Panc1 (cell line): ENCODE results near the gene SYNM. TPM values are rescaled to one million over a fixed set of nuclear protein-coding genes. Genes with fewer than 3 reads are reported as not detected.

Experiments used
- ATAC-seq: fragments of 200-7000 bp; cut with Tn5 transposase; 2 replicates; pipeline ENCODE4 v1.9.1; 2020; ENCODE audit warnings: mild to moderate bottlenecking, moderate library complexity
- BruUV-seq: library from RNA; stranded (reverse); fragments of 400-500 nt; replicated peaks from 2 replicates; lab custom pipeline; 2021; lab: Mats Ljungman, UMichigan
- CTCF ChIA-PET: fragments of 300-600 bp; sonication (Branson Sonifier 250); formaldehyde crosslinking; loops from one replicate; lab custom pipeline; 2022; ENCODE audit warnings: antibody characterized with exemption; lab: Charles Lee
- POLR2A ChIA-PET: fragments of 300-600 bp; sonication (Branson Sonifier 250); formaldehyde crosslinking; loops from one replicate; lab custom pipeline; 2022; ENCODE audit warnings: antibody characterized with exemption; lab: Charles Lee
- DNase-seq: peaks from one replicate; pipeline ENCODE4 v3.0.0-alpha.2; 2010; ENCODE audit warnings: low read depth, low spot score
- H3K27ac ChIP-seq: 2 replicates; pipeline ENCODE4 v1.5.1; 2011; ENCODE audit warnings: mild to moderate bottlenecking, low read length, inconsistent platforms
- H3K27me3 ChIP-seq: fragments of 200-500 bp; sonication (Bioruptor generic); 2 replicates; pipeline ENCODE4 v1.6.0; 2014; ENCODE audit warnings: low read length, inconsistent platforms; ENCODE audit not compliant: control insufficient read depth, insufficient read depth
- H3K36me3 ChIP-seq: fragments of 200-500 bp; sonication (Bioruptor generic); 2 replicates; pipeline ENCODE4 v1.5.1; 2014; ENCODE audit warnings: inconsistent platforms, mild to moderate bottlenecking, low read length, moderate library complexity; ENCODE audit not compliant: control insufficient read depth, insufficient read depth
- H3K4me1 ChIP-seq: 2 replicates; pipeline ENCODE4 v1.5.1; 2011; ENCODE audit warnings: inconsistent platforms, mild to moderate bottlenecking, low read length, moderate library complexity; ENCODE audit not compliant: control insufficient read depth, insufficient read depth
- H3K4me3 ChIP-seq, 2 experiments: 2 replicates each; pipeline ENCODE4 v1.5.1; 2011 to 2012; ENCODE audit warnings: low read depth in 2 of 2, low read length in 2 of 2, mild to moderate bottlenecking in 2 of 2, inconsistent platforms in 1 of 2, moderate library complexity in 1 of 2
- H3K9me3 ChIP-seq: fragments of 200-500 bp; sonication (Bioruptor generic); 2 replicates; pipeline ENCODE4 v1.5.1; 2014; ENCODE audit warnings: low read depth, mild to moderate bottlenecking, inconsistent platforms, low read length, moderate library complexity; ENCODE audit not compliant: control insufficient read depth, insufficient read depth
- CTCF ChIP-seq: fragments of 450-650 bp; IDR thresholded peaks from 2 replicates; pipeline ENCODE4 v1.5.1; 2017; ENCODE audit warnings: mild to moderate bottlenecking
- POLR2AphosphoS5 ChIP-seq: IDR thresholded peaks from 2 replicates; pipeline ENCODE4 v1.6.1; 2012; ENCODE audit warnings: mild to moderate bottlenecking, low read depth, low read length, moderate library complexity
- REST ChIP-seq, 2 experiments: IDR thresholded peaks; 2 replicates each; pipeline ENCODE4 v1.6.1; 2011 to 2012; ENCODE audit warnings: low read depth in 2 of 2, control low read depth in 1 of 2, low read length in 1 of 2, mild to moderate bottlenecking in 1 of 2, moderate library complexity in 1 of 2; ENCODE audit not compliant: insufficient read depth in 1 of 2
- SIN3A ChIP-seq: IDR thresholded peaks from 2 replicates; pipeline ENCODE4 v1.6.1; 2012; ENCODE audit warnings: low read depth, mild to moderate bottlenecking, low read length, moderate library complexity, borderline replicate concordance; ENCODE audit not compliant: insufficient read depth
- TCF7L2 ChIP-seq: IDR thresholded peaks from 2 replicates; pipeline ENCODE4 v1.6.1; 2011; ENCODE audit warnings: mild to moderate bottlenecking, low read depth, low read length, inconsistent platforms
- in situ Hi-C: cut with HindIII; loops from 2 replicates; pipeline ENCODE4 v1.10.0; 2016; ENCODE audit warnings: low sequenced_read_pairs, low pct_unique_long_range_greater_than_20kb
- intact Hi-C: fragments of 100-400 bp; cut with micrococcal nuclease; formaldehyde crosslinking; loops from one replicate; pipeline ENCODE4 v1.10.0; 2022; ENCODE audit not compliant: unreplicated experiment
- total RNA-seq: library from RNA; stranded (reverse); gene quantifications from one replicate; pipeline ENCODE4 v1.2.1, GENCODE V29; 2021; ENCODE audit not compliant: unreplicated experiment

SYNM gene
- total RNA-seq, 1 experiment from 2014 or later = 38.9 TPM

GRCh38 chr15:99163271-99164062 is 58.6 kb downstream of the SYNM start:
- Histone ChIP-seq H3K9me3 (no peaks in the 10 kb centered on the region), H3K36me3 (no peaks in the 10 kb centered on the region), H3K27me3 (no peaks in the 10 kb centered on the region), H3K27ac (no peak overlapping the region), H3K4me3 (no peak overlapping the region), H3K4me1 (no peaks in the 10 kb centered on the region)
- no peak for TF ChIP-seq POLR2AphosphoS5
- no peak for TF ChIP-seq TCF7L2
- TF ChIP-seq CTCF = no peak
- TF ChIP-seq SIN3A = no peak
- no peak for TF ChIP-seq REST (IDR thresholded peaks at IDR 0.05; ENCODE audit: insufficient read depth in 1 of 2, low read depth in 2 of 2, low read length in 1 of 2)
- ChIA-PET POLR2A (no interaction called here), CTCF (interaction anchor here (0.6 kb wide), 1 partner anchor 17 kb away, joined by 6 read pairs; no protein-coding TSS in a partner anchor)
- in situ Hi-C loops (no loop called here), intact Hi-C loops (no loop called here)
- no TSS peak for BruUV-seq
- no peak for DNase-seq
- no peak for ATAC-seq

GRCh38 chr15:99164119-99164518 is 59.2 kb downstream of the SYNM start:
- Histone ChIP-seq H3K36me3 (no peaks in the 10 kb centered on the region), H3K4me3 (no peak overlapping the region), H3K27ac (no peak overlapping the region), H3K9me3 (no peaks in the 10 kb centered on the region), H3K4me1 (no peaks in the 10 kb centered on the region), H3K27me3 (no peaks in the 10 kb centered on the region)
- intact Hi-C loops (no loop called here), in situ Hi-C loops (no loop called here)
- TF ChIP-seq POLR2AphosphoS5 (no peak), SIN3A (no peak), TCF7L2 (no peak), CTCF (no peak), REST (IDR thresholded peaks at IDR 0.05; ENCODE audit: insufficient read depth in 1 of 2, low read depth in 2 of 2, low read length in 1 of 2) (no peak)
- BruUV-seq = no TSS peak
- ATAC-seq = no peak
- ChIA-PET CTCF (no interaction called here), POLR2A (no interaction called here)
- no peak for DNase-seq
